Measurements from ENCODE around the gene FGGY. TPM values are rescaled to one million over a fixed set of nuclear protein-coding genes. Genes with fewer than 3 reads are reported as not detected.

FGGY gene
- total RNA-seq, 2 donors from 2014 or later = 6.7 to 8.5 TPM

- Mint-ChIP-seq H3K27me3 (no peaks in the 10 kb centered on the region), H3K36me3 (ENCODE audit: low read depth) (no peaks in the 10 kb centered on the region), H3K4me3 (no peak overlapping the region), H3K27ac (no peak overlapping the region), H3K4me1 (no peaks in the 10 kb centered on the region)
- ATAC-seq (no peak), DNase-seq (no peak)
- H3K9me3 ChIP-seq (ENCODE audit: control insufficient read depth, low read length, poor library complexity, severe bottlenecking) = no peaks in the 10 kb centered on the region
Measured at GRCh38 chr1:59354709-59355337, 57.9 kb downstream of the FGGY start.

- no peaks in the 10 kb centered on the region for H3K9me3 ChIP-seq (ENCODE audit: control insufficient read depth, low read length, poor library complexity, severe bottlenecking)
- Mint-ChIP-seq H3K4me3 (no peak overlapping the region), H3K27me3 (no peaks in the 10 kb centered on the region), H3K4me1 (no peaks in the 10 kb centered on the region), H3K36me3 (ENCODE audit: low read depth) (no peaks in the 10 kb centered on the region), H3K27ac (no peak overlapping the region)
- no peak for ATAC-seq
- DNase-seq = no peak
Measured at GRCh38 chr1:59355361-59355760, 58.5 kb downstream of the FGGY start.

GRCh38 chr1:59356627-59357026 is 59.7 kb downstream of the FGGY start:
- Mint-ChIP-seq H3K27me3 (no peaks in the 10 kb centered on the region), H3K4me1 (no peaks in the 10 kb centered on the region), H3K27ac (no peak overlapping the region), H3K36me3 (ENCODE audit: low read depth) (no peaks in the 10 kb centered on the region), H3K4me3 (no peak overlapping the region)
- ATAC-seq = no peak
- no peak for DNase-seq
- no peaks in the 10 kb centered on the region for H3K9me3 ChIP-seq (ENCODE audit: control insufficient read depth, low read length, poor library complexity, severe bottlenecking)

GRCh38 chr1:59357645-59358320 is 60.9 kb downstream of the FGGY start:
- H3K4me3 Mint-ChIP-seq = no peak overlapping the region
- peaks cover 7% of the 10 kb centered on the region for H3K36me3 Mint-ChIP-seq (ENCODE audit: low read depth)
- DNase-seq (no peak), ATAC-seq (no peak)
- no peaks in the 10 kb centered on the region for H3K4me1 Mint-ChIP-seq
- H3K27ac Mint-ChIP-seq = no peak overlapping the region
- no peaks in the 10 kb centered on the region for H3K27me3 Mint-ChIP-seq
- no peaks in the 10 kb centered on the region for H3K9me3 ChIP-seq (ENCODE audit: control insufficient read depth, low read length, poor library complexity, severe bottlenecking)

GRCh38 chr1:59359325-59359724 is 62.4 kb downstream of the FGGY start:
- Mint-ChIP-seq H3K27me3 (no peaks in the 10 kb centered on the region), H3K4me1 (no peaks in the 10 kb centered on the region)
- ATAC-seq = no peak

GRCh38 chr1:59360170-59360569 is 63.3 kb downstream of the FGGY start:
- H3K36me3 Mint-ChIP-seq (ENCODE audit: low read depth) = peaks cover 7% of the 10 kb centered on the region
- H3K4me3 Mint-ChIP-seq = no peak overlapping the region
- no peak overlapping the region for H3K27ac Mint-ChIP-seq
- no peaks in the 10 kb centered on the region for H3K27me3 Mint-ChIP-seq
- no peaks in the 10 kb centered on the region for H3K4me1 Mint-ChIP-seq
- ATAC-seq (no peak), DNase-seq (no peak)
- H3K9me3 ChIP-seq (ENCODE audit: control insufficient read depth, low read length, poor library complexity, severe bottlenecking) = no peaks in the 10 kb centered on the region

More at GRCh38 chr1:59359325-59359724, 62.4 kb downstream of the FGGY start:
- Mint-ChIP-seq H3K4me3 (no peak overlapping the region), H3K27ac (no peak overlapping the region), H3K36me3 (ENCODE audit: low read depth) (peaks cover 7% of the 10 kb centered on the region)
- no peak for DNase-seq
- H3K9me3 ChIP-seq (ENCODE audit: control insufficient read depth, low read length, poor library complexity, severe bottlenecking) = no peaks in the 10 kb centered on the region

- no peaks in the 10 kb centered on the region for H3K27me3 Mint-ChIP-seq
- no peak for ATAC-seq
- no peaks in the 10 kb centered on the region for H3K4me1 Mint-ChIP-seq
- H3K27ac Mint-ChIP-seq = no peak overlapping the region
- peaks cover 7% of the 10 kb centered on the region for H3K36me3 Mint-ChIP-seq (ENCODE audit: low read depth)
- no peak overlapping the region for H3K4me3 Mint-ChIP-seq
- no peak for DNase-seq
- H3K9me3 ChIP-seq (ENCODE audit: control insufficient read depth, low read length, poor library complexity, severe bottlenecking) = no peaks in the 10 kb centered on the region
Measured at GRCh38 chr1:59360729-59361128, 63.8 kb downstream of the FGGY start.

- H3K27me3 Mint-ChIP-seq = no peaks in the 10 kb centered on the region
- no peaks in the 10 kb centered on the region for H3K4me1 Mint-ChIP-seq
- peaks cover 7% of the 10 kb centered on the region for H3K36me3 Mint-ChIP-seq (ENCODE audit: low read depth)
- H3K4me3 Mint-ChIP-seq = no peak overlapping the region
- no peaks in the 10 kb centered on the region for H3K9me3 ChIP-seq (ENCODE audit: control insufficient read depth, low read length, poor library complexity, severe bottlenecking)
- no peak overlapping the region for H3K27ac Mint-ChIP-seq
- DNase-seq (no peak), ATAC-seq (no peak)
Measured at GRCh38 chr1:59361766-59362165, 64.9 kb downstream of the FGGY start.

- H3K27ac Mint-ChIP-seq = no peak overlapping the region
- ATAC-seq (no peak), DNase-seq (no peak)
- H3K4me1 Mint-ChIP-seq = no peaks in the 10 kb centered on the region
- H3K4me3 Mint-ChIP-seq = no peak overlapping the region
- peaks cover 7% of the 10 kb centered on the region for H3K36me3 Mint-ChIP-seq (ENCODE audit: low read depth)
- H3K27me3 Mint-ChIP-seq = no peaks in the 10 kb centered on the region
- H3K9me3 ChIP-seq (ENCODE audit: control insufficient read depth, low read length, poor library complexity, severe bottlenecking) = no peaks in the 10 kb centered on the region
Measured at GRCh38 chr1:59364037-59364436, 67.1 kb downstream of the FGGY start.

GRCh38 chr1:59366346-59366745 is 69.5 kb downstream of the FGGY start:
- Mint-ChIP-seq H3K4me1 (no peaks in the 10 kb centered on the region), H3K4me3 (no peak overlapping the region), H3K27ac (no peak overlapping the region), H3K27me3 (no peaks in the 10 kb centered on the region), H3K36me3 (ENCODE audit: low read depth) (peaks cover 8% of the 10 kb centered on the region)
- no peaks in the 10 kb centered on the region for H3K9me3 ChIP-seq (ENCODE audit: control insufficient read depth, low read length, poor library complexity, severe bottlenecking)
- ATAC-seq (no peak), DNase-seq (no peak)

GRCh38 chr1:59367301-59368007 is 70.6 kb downstream of the FGGY start:
- ATAC-seq (no peak), DNase-seq (no peak)
- no peaks in the 10 kb centered on the region for H3K9me3 ChIP-seq (ENCODE audit: control insufficient read depth, low read length, poor library complexity, severe bottlenecking)
- Mint-ChIP-seq H3K4me1 (no peaks in the 10 kb centered on the region), H3K4me3 (no peak overlapping the region), H3K27ac (no peak overlapping the region), H3K36me3 (ENCODE audit: low read depth) (peaks cover 2% of the 10 kb centered on the region), H3K27me3 (no peaks in the 10 kb centered on the region)

GRCh38 chr1:59368008-59368670 is 71.2 kb downstream of the FGGY start:
- DNase-seq (no peak), ATAC-seq (no peak)
- no peaks in the 10 kb centered on the region for H3K9me3 ChIP-seq (ENCODE audit: control insufficient read depth, low read length, poor library complexity, severe bottlenecking)
- Mint-ChIP-seq H3K27me3 (no peaks in the 10 kb centered on the region), H3K36me3 (ENCODE audit: low read depth) (peaks cover 2% of the 10 kb centered on the region), H3K4me3 (no peak overlapping the region), H3K27ac (no peak overlapping the region), H3K4me1 (no peaks in the 10 kb centered on the region)
